Activated naive CD8-positive, alpha-beta T cell treated with anti-CD3 and anti-CD28 coated beads, Interleukin-2, amount 10 ng/mL, durations not matched to agents 7 days and 5 days (primary cell): ENCODE measurements around the gene KLHL29. TPM values are rescaled to one million over a fixed set of nuclear protein-coding genes. Genes with fewer than 3 reads are reported as not detected.

Experiments used
- ATAC-seq: fragments of 150-1000 bp; cut with Tn5 transposase; one replicate; pipeline ENCODE4 v1.10.0; 2021; ENCODE audit warnings: low read depth, moderate library complexity
- POLR2A ChIA-PET: fragments of 350-600 bp; sonication (Branson Sonifier 250); formaldehyde crosslinking; loops from one replicate; lab custom pipeline; 2021; ENCODE audit warnings: antibody characterized with exemption; lab: Charles Lee
- DNase-seq: peaks from one replicate; pipeline ENCODE4 v3.0.0; 2021
- H3K27ac Mint-ChIP-seq: one replicate; pipeline ENCODE4 v1.8.0; 2022; ENCODE audit warnings: mild to moderate bottlenecking, mixed read lengths
- H3K27me3 Mint-ChIP-seq: one replicate; pipeline ENCODE4 v1.8.0; 2022; ENCODE audit warnings: mild to moderate bottlenecking, moderate library complexity, mixed read lengths
- H3K36me3 Mint-ChIP-seq: one replicate; pipeline ENCODE4 v1.8.0; 2021; ENCODE audit warnings: mild to moderate bottlenecking, mixed read lengths
- H3K4me1 Mint-ChIP-seq: one replicate; pipeline ENCODE4 v1.8.0; 2021; ENCODE audit warnings: mixed read lengths
- H3K4me3 Mint-ChIP-seq: one replicate; pipeline ENCODE4 v1.8.0; 2022; ENCODE audit warnings: mild to moderate bottlenecking, moderate library complexity, mixed read lengths
- H3K9me3 Mint-ChIP-seq: one replicate; pipeline ENCODE4 v1.8.0; 2021; ENCODE audit warnings: mixed read lengths
- total RNA-seq, 2 experiments: library from RNA; stranded (reverse); gene quantifications; one replicate each; pipeline ENCODE4 v1.2.3, GENCODE V29; 2021

The KLHL29 gene
- total RNA-seq, 2 experiments from 2014 or later = 1.6 to 1.7 TPM

DNA sequence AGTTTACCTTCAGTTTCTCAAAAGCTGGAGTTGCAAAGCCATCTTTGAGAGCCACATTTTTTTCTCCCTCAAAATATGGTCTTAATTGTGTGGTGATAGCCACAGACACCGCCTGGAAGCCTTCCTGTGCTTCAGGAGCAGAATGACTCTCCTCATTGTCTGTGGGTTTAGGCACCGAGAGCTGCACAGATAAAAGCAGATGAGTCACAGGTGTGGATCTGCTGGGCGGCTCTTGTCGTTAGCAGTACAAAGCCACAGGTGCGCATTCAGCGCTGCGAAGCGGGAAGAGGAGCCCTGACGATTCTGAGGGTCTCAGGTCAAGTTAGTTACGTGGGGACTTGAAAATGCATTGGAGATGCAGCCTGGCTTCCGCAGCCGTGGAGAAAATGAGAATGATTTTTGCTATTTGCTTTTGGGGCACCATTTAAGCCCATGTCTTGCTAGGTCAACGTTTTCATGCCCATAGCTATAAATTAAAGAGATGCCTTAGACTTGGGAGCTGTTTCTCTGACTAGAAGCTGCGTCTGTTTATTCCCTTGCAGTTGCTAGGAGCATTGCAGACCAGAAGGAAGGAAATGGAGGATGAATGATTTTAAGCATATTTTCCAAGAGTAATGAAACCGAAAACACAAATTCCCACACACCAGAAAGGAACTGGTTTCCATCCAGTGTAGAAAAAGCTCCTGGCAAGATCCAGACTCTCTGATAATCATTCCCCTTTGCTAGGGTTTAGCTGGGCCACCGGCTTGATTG lies 51.5 kb downstream of the KLHL29 start:
- no peak overlapping the region for H3K27ac Mint-ChIP-seq
- H3K27me3 Mint-ChIP-seq = peaks cover 32% of the 10 kb centered on the region
- peaks cover under 1% of the 10 kb centered on the region for H3K9me3 Mint-ChIP-seq
- H3K4me1 Mint-ChIP-seq = peaks cover 10% of the 10 kb centered on the region
- H3K4me3 Mint-ChIP-seq = peak overlapping the region; percentile 35
- POLR2A ChIA-PET = interaction anchor here (0.7 kb wide), 1 partner anchor 51 kb away, joined by 3 read pairs; no protein-coding TSS in a partner anchor
- no peaks in the 10 kb centered on the region for H3K36me3 Mint-ChIP-seq
- DNase-seq = no peak
- ATAC-seq = peak; percentile 98

DNA sequence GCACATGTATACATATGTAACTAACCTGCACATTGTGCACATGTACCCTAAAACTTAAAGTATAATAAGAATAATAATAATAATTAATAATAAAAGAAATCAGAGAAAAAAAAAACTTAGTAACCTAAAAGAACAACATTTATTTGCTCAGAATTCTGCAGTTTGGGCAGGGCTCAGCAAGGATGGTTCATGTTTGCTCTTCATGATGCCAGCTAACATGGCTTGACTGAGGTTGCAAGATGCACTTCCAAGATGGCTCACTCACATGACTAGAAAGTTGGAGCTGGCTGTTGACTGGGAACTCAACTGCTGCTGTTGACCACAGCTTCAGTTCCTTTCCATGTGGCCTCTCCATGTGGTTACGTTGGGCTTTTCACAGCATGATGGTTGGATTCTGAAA lies 56.4 kb downstream of the KLHL29 start:
- no peak for DNase-seq
- POLR2A ChIA-PET = no interaction called here
- no peak for ATAC-seq
- no peak overlapping the region for H3K4me3 Mint-ChIP-seq
- no peak overlapping the region for H3K27ac Mint-ChIP-seq
- H3K27me3 Mint-ChIP-seq = peaks cover 45% of the 10 kb centered on the region
- H3K4me1 Mint-ChIP-seq = peaks cover 5% of the 10 kb centered on the region
- peaks cover 5% of the 10 kb centered on the region for H3K9me3 Mint-ChIP-seq
- H3K36me3 Mint-ChIP-seq = no peaks in the 10 kb centered on the region

DNA sequence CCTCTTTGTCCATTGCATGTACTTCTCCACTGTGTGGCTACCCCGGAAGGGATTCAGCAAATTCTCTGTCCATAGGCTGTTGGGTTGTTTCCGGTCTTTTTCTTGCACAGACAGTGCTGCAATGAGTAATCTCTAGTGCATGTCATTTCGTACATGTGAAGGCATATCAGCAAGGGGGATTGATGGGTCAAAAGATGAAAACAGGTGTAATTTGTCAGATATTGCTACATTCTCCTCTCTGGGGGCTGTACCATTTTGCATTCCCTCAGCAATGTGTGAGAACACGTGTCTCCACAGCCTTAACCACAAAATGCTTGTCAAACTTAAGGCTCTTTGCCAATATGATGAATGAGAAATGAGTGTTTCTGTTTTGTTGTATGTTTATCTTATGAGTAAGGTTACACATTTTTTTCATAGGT lies 60.5 kb downstream of the KLHL29 start:
- Mint-ChIP-seq H3K36me3 (no peaks in the 10 kb centered on the region), H3K4me1 (peaks cover 8% of the 10 kb centered on the region), H3K27me3 (peaks cover 43% of the 10 kb centered on the region), H3K9me3 (peaks cover 5% of the 10 kb centered on the region), H3K27ac (no peak overlapping the region), H3K4me3 (no peak overlapping the region)
- no peak for ATAC-seq
- POLR2A ChIA-PET = no interaction called here
- DNase-seq = no peak

DNA sequence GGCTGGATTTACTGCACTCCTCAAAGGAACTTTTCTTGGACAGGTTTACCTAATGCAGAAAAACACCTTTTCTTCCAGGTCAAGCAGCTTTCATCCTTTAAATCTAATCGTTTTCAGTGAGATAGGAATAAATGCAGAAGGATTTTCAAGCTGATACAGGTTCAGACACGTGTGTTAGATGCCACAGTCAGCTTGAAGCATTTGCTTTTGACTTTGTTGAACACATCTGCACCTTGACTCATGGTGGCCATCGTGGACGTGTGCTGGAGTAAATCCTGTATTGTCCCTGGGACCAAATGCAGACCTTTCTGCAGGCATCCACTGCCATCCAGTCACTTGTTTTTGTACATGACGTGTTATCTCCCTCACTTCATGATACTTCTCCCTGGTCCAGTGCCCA lies 61.9 kb downstream of the KLHL29 start:
- H3K27me3 Mint-ChIP-seq = peaks cover 45% of the 10 kb centered on the region
- H3K27ac Mint-ChIP-seq = no peak overlapping the region
- H3K4me1 Mint-ChIP-seq = peaks cover 8% of the 10 kb centered on the region
- H3K36me3 Mint-ChIP-seq = no peaks in the 10 kb centered on the region
- no peak for ATAC-seq
- H3K4me3 Mint-ChIP-seq = no peak overlapping the region
- POLR2A ChIA-PET = no interaction called here
- no peak for DNase-seq
- no peaks in the 10 kb centered on the region for H3K9me3 Mint-ChIP-seq

DNA sequence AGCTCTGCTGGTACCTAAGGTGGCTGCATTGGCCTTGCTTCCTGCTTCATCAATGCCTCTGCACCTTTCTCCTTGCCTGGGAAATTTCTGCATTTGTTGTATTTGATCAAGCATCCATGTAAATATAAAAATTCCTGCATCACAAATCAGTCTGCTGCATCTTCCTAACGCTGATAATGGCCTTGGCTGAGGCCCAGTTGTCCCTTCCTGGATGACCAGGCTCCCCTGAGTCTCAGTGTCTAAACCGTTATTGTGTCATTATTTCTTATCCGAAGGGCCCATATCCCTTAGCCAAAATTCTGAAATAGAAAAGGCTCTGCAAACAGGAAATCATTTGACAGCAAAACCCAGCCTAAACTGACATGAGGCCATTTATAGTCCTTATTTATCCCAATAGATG lies 62.4 kb downstream of the KLHL29 start:
- H3K4me3 Mint-ChIP-seq = no peak overlapping the region
- POLR2A ChIA-PET = no interaction called here

DNA sequence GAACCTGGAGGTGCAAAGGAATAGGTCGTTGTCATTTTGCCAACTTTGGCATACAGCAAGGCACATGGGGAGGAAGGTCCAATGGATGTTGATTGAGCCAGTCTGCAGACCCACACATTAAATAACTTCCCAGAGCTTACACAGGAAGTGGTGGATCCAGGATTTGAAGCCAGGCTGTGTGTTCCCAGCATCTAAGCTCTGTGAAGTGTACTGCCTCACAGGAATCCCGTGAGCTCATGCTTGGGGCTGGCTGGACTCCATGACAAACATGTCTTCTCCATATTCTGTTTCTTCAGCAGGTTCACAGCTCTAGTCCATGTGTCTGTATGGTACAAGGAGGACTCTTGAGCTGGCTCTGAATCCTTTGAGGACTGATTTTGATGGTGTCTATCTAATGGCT lies 63.9 kb downstream of the KLHL29 start:
- Mint-ChIP-seq H3K36me3 (no peaks in the 10 kb centered on the region), H3K4me1 (peaks cover 24% of the 10 kb centered on the region), H3K4me3 (no peak overlapping the region), H3K27ac (no peak overlapping the region), H3K27me3 (peaks cover 35% of the 10 kb centered on the region), H3K9me3 (no peaks in the 10 kb centered on the region)
- ATAC-seq (no peak), DNase-seq (no peak)
- POLR2A ChIA-PET = no interaction called here

More for the DNA sequence above, 62.4 kb downstream of the KLHL29 start:
- DNase-seq = no peak
- Mint-ChIP-seq H3K36me3 (no peaks in the 10 kb centered on the region), H3K9me3 (no peaks in the 10 kb centered on the region), H3K4me1 (peaks cover 10% of the 10 kb centered on the region), H3K27me3 (peaks cover 41% of the 10 kb centered on the region), H3K27ac (no peak overlapping the region)
- ATAC-seq = no peak

DNA sequence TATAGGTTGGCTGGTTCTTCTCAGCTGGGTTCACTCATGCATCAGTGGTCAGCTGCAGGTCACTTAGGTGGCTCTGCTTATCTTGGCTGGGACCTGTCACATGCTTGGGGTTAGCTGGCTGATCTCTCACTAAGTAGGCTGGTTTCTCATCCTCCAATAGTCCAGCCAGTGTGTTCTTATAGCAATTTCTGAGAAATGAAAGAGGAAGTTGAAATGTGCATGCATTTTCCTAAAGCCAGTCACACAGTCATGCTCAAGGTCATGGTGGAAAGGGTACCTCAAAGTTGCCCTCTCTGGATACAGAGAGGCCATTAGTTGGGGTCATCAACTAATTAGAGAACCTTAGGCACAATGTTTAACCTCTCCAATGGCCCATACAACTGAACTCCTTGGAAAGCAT lies 64.4 kb downstream of the KLHL29 start:
- POLR2A ChIA-PET = no interaction called here
- peaks cover 24% of the 10 kb centered on the region for H3K4me1 Mint-ChIP-seq
- ATAC-seq (no peak), DNase-seq (no peak)
- H3K27ac Mint-ChIP-seq = no peak overlapping the region
- no peaks in the 10 kb centered on the region for H3K9me3 Mint-ChIP-seq
- no peaks in the 10 kb centered on the region for H3K36me3 Mint-ChIP-seq
- no peak overlapping the region for H3K4me3 Mint-ChIP-seq
- peaks cover 35% of the 10 kb centered on the region for H3K27me3 Mint-ChIP-seq

DNA sequence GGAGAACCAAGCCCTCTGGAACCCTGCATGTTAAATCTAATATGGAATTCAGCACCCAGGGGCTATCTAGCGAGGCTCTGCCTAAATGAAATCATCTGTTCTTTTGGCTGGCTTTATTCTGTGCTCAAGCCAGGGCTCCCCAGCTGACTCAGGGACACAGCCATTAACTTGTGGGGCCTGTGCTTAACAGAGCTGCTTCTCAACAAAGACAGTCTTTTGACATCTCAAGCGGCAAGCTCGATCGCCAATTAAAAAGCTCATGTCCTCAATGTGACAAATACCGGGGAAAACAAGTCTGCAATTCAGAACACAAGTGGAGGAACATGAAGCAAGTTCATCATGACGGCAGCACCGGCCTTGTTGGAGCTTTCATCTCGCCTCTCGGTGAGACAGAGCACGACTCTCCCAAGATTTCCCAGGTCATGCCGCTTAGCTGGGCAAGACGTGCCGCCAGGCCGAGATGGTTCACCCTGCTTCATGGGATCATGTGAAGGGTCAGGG lies 64.9 kb downstream of the KLHL29 start:
- ATAC-seq = no peak
- POLR2A ChIA-PET = no interaction called here
- DNase-seq = no peak
- Mint-ChIP-seq H3K4me3 (no peak overlapping the region), H3K9me3 (no peaks in the 10 kb centered on the region), H3K27ac (no peak overlapping the region), H3K4me1 (peaks cover 26% of the 10 kb centered on the region), H3K27me3 (peaks cover 38% of the 10 kb centered on the region), H3K36me3 (no peaks in the 10 kb centered on the region)

DNA sequence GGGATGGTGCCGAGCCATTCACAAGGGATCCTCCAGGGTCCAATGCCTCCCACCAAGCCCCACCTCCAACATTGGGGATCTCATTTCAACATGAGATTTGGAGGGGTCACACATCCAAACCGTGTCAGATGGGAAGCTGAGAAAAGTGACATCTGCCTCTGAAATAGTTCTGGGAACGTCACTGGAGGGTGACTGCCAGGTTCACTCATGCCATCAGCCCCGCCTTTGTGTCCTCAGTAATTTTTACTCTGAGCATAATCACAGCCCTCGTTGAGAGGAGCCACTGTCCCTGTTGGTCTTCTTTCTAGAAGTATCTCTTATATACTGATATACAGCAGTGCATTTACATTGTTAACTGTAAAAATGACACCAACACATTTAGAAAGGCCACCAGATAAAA lies 67.4 kb downstream of the KLHL29 start:
- Mint-ChIP-seq H3K36me3 (no peaks in the 10 kb centered on the region), H3K27me3 (peaks cover 36% of the 10 kb centered on the region)

DNA sequence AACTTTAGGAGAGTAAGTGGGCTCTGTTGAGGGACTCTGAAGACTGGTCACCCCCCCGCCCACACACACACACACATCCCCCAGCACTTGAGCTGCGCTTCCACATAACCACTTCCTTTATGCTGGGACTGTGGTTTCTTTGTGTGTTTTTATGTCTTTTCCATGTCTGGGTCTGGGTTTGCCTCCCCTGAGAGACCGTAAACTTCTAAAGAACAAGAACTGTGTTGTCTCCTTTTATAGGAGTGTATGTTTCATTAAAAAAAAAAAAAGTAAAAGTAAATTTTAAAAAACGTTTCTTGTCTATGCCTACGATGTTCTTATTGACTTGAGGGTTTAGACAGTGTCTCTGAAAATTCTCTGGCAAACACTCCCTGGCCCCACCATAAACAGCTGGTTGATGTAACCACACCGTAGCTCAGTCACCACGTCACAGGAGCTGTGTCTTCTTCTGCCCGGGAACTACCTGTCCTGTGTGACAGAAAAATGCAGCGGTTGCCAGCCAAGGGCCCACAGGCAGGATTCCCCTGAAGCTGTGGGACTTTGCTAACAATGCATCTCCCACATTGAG lies 68.0 kb downstream of the KLHL29 start:
- Mint-ChIP-seq H3K27ac (peak overlapping the region; percentile 55), H3K27me3 (peaks cover 31% of the 10 kb centered on the region), H3K4me3 (peak overlapping the region; percentile 60), H3K36me3 (no peaks in the 10 kb centered on the region), H3K9me3 (no peaks in the 10 kb centered on the region), H3K4me1 (peaks cover 26% of the 10 kb centered on the region)
- POLR2A ChIA-PET = no interaction called here
- DNase-seq (no peak), ATAC-seq (peak; percentile 78)

More for the DNA sequence above, 67.4 kb downstream of the KLHL29 start:
- Mint-ChIP-seq H3K9me3 (no peaks in the 10 kb centered on the region), H3K27ac (no peak overlapping the region), H3K4me1 (peaks cover 26% of the 10 kb centered on the region), H3K4me3 (no peak overlapping the region)
- no peak for DNase-seq
- peak; percentile 5 for ATAC-seq
- POLR2A ChIA-PET = no interaction called here

DNA sequence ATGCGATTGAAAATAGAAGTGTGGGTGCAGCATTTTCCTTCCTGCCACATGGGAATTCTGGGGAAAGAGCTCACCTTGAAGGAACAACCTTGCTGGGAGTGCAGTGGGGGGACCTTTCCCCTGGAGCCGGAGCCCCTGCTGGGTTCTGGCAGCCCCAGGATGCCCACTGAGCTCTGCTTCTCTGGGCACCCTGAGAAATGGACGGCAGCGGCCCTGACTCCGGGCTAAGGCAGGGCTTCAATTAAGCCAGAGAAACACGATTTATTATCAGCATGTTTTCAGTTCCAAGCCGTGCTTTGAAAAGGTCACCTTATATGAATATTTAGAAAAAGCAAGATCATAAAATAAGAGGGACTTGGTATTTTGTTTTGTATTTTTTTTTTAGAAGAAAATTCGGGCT lies 68.5 kb downstream of the KLHL29 start:
- peak overlapping the region; percentile 60 for H3K4me3 Mint-ChIP-seq
- no peak for DNase-seq

DNA sequence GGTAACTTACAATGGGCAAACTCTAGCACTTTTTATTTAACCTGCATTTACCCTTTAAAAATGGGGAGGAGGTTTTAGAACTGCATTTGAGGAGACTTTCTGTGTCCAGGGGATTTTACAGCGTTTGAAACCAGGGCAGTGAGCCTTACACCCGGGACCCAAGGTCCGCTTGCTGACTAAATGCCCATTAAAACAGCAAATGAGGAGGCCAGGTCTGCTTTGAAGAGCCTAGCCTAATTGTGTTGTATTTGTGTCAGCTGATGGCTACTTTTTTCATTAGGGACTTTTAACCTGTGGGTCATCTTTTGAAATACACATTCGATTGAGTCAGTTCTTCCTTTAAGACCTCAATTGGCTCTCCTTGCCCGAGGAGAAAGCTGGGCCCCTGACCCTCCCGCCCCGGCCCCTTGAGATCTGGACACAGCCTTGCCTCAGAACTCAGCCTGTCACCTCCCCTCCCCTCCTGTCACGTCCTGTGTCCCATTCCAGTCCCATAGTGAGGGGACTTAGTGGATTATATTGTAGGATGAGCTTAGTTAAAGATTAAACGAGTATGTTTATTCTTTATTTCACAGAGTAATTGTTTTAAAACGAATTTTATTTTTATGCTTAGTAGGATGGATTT lies 69.0 kb downstream of the KLHL29 start:
- no peaks in the 10 kb centered on the region for H3K36me3 Mint-ChIP-seq
- ATAC-seq = no peak
- peaks cover 25% of the 10 kb centered on the region for H3K4me1 Mint-ChIP-seq
- no peak overlapping the region for H3K4me3 Mint-ChIP-seq
- peaks cover 31% of the 10 kb centered on the region for H3K27me3 Mint-ChIP-seq
- no peak for DNase-seq
- POLR2A ChIA-PET = no interaction called here
- H3K9me3 Mint-ChIP-seq = no peaks in the 10 kb centered on the region
- no peak overlapping the region for H3K27ac Mint-ChIP-seq

More for the DNA sequence above, 68.5 kb downstream of the KLHL29 start:
- H3K4me1 Mint-ChIP-seq = peaks cover 26% of the 10 kb centered on the region
- no peak overlapping the region for H3K27ac Mint-ChIP-seq
- ATAC-seq = peak; percentile 9
- no peaks in the 10 kb centered on the region for H3K36me3 Mint-ChIP-seq
- H3K9me3 Mint-ChIP-seq = no peaks in the 10 kb centered on the region
- peaks cover 31% of the 10 kb centered on the region for H3K27me3 Mint-ChIP-seq
- POLR2A ChIA-PET = no interaction called here

DNA sequence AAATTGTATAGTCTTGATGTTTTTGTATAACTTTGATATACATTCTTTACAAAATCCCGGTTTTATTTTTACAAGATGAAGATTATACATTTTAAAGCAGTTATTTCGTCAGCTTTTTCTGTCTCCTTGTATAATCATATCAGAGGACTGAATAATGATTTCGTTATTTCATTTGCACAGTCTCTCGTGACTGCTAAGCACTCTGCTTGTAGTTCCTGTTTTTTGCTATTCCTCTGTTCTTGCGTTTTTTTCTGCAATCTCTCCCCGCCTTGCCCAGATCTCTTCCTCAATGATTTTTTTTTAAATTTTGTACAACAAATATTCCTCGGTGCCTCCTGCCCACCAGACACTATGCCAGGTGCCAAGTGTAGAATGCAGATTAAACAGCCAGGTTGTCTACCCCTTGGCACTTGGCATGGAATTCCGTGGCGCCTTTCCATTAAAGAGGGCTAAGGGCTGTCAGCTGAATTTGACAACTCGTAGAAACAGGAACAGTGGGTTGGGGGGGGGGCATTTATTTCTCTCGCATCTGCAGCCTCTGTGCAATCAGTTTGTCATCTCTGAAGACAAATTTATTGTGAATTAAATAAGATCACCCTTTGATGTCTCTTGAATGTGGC lies 69.6 kb downstream of the KLHL29 start:
- Mint-ChIP-seq H3K4me3 (no peak overlapping the region), H3K4me1 (peaks cover 18% of the 10 kb centered on the region), H3K9me3 (no peaks in the 10 kb centered on the region), H3K27me3 (peaks cover 28% of the 10 kb centered on the region), H3K36me3 (no peaks in the 10 kb centered on the region), H3K27ac (no peak overlapping the region)
- no peak for DNase-seq
- ATAC-seq = no peak
- POLR2A ChIA-PET = no interaction called here
